A549 (cell line): Measurements from ENCODE around the gene HS6ST2. TPM values are rescaled to one million over a fixed set of nuclear protein-coding genes. Genes with fewer than 3 reads are reported as not detected.

Experiments
- ATAC-seq, 2 experiments: fragments of 200-7000 bp in 1 of 2; fragments of >200 bp in 1 of 2; cut with Nextera tagmentation in 1 of 2; cut with Tn5 transposase in 1 of 2; 3 replicates each; pipeline versions ENCODE4 v1.8.0 to v1.9.1; 2018 to 2020; ENCODE audit warnings: mild to moderate bottlenecking in 1 of 2, moderate library complexity in 1 of 2
- CTCF ChIA-PET: fragments of 300-600 bp; sonication (Branson Sonifier 250); formaldehyde crosslinking; extraction: SDS; loops from one replicate; lab custom pipeline; 2021; ENCODE audit warnings: antibody characterized with exemption, inconsistent platforms; lab: Yijun Ruan, JAX
- POLR2A ChIA-PET: fragments of 350-600 bp; formaldehyde crosslinking; extraction: SDS; loops from one replicate; lab custom pipeline; 2021; ENCODE audit warnings: antibody characterized with exemption, inconsistent platforms; lab: Yijun Ruan, JAX
- DNase-seq, 2 experiments: peaks; one replicate each; pipeline versions ENCODE4 v3.0.0 to v3.0.0-alpha.2; 2011 to 2016; ENCODE audit warnings: low read depth in 1 of 2, low spot score in 1 of 2
- FAIRE-seq: peaks from 2 replicates; lab custom pipeline; 2011; peaks lifted over from hg19 to GRCh38; lab: Jason Lieb, UNC
- H3K27ac ChIP-seq, 2 experiments: fragments of >200 bp; sonication (Bioruptor Twin); formaldehyde crosslinking; 3 replicates each; pipeline ENCODE4 v1.5.1; 2016 to 2017
- H3K4me1 ChIP-seq: fragments of >200 bp; sonication (Bioruptor Twin); formaldehyde crosslinking; 3 replicates; pipeline ENCODE4 v1.6.1; 2016
- H3K4me2 ChIP-seq: fragments of >200 bp; sonication (Bioruptor Twin); formaldehyde crosslinking; 3 replicates; pipeline ENCODE4 v1.6.1; 2016
- H3K4me3 ChIP-seq: fragments of >200 bp; sonication (Bioruptor Twin); formaldehyde crosslinking; 3 replicates; pipeline ENCODE4 v1.5.1; 2016
- H3K9me3 ChIP-seq: fragments of >200 bp; sonication (Bioruptor Twin); formaldehyde crosslinking; 3 replicates; pipeline ENCODE4 v1.6.1; 2016
- BCL3 ChIP-seq: fragments of >200 bp; sonication (Bioruptor Twin); formaldehyde crosslinking; IDR thresholded peaks from 3 replicates; pipeline ENCODE4 v1.6.1; 2016
- CBX8 ChIP-seq: fragments of 200-600 bp; sonication (generic); IDR thresholded peaks from 2 replicates; pipeline ENCODE4 v1.6.1; 2016
- CHD4 ChIP-seq: fragments of 200-600 bp; sonication (generic); IDR thresholded peaks from 2 replicates; pipeline ENCODE4 v1.6.1; 2016; ENCODE audit warnings: antibody characterized with exemption, mild to moderate bottlenecking, borderline replicate concordance
- EHF ChIP-seq: fragments of 250-450 bp; sonication (Bioruptor Pico); IDR thresholded peaks from 2 replicates; pipeline ENCODE4 v1.5.0; 2020; ENCODE audit warnings: mild to moderate bottlenecking
- EHMT2 ChIP-seq: fragments of 200-600 bp; sonication (generic); IDR thresholded peaks from 2 replicates; pipeline ENCODE4 v1.6.1; 2016; ENCODE audit warnings: antibody characterized with exemption, low read depth, mild to moderate bottlenecking, moderate library complexity
- ELK1 ChIP-seq: fragments of 150-350 bp; IDR thresholded peaks from 2 replicates; pipeline ENCODE4 v1.6.1; 2014; ENCODE audit warnings: low read depth, mild to moderate bottlenecking, low read length
- ESRRA ChIP-seq: fragments of 150-350 bp; IDR thresholded peaks from 2 replicates; pipeline ENCODE4 v1.6.1; 2014; ENCODE audit warnings: mild to moderate bottlenecking, low read length, borderline replicate concordance
- FOSL2 ChIP-seq, 2 experiments: fragments of 450-650 bp in 1 of 2; fragments of >200 bp in 1 of 2; sonication (Bioruptor Twin) in 1 of 2; formaldehyde crosslinking; IDR thresholded peaks; 2 replicates each; pipeline versions ENCODE4 v1.5.0 to v1.6.1; 2016 to 2020; ENCODE audit warnings: mild to moderate bottlenecking in 1 of 2, moderate library complexity in 1 of 2
- GATA3 ChIP-seq: IDR thresholded peaks from 2 replicates; pipeline ENCODE4 v1.6.1; 2012; ENCODE audit warnings: borderline replicate concordance
- HEYL ChIP-seq: fragments of 250-450 bp; sonication (Bioruptor Pico); IDR thresholded peaks from 2 replicates; pipeline ENCODE4 v1.8.0; 2021; ENCODE audit warnings: mild to moderate bottlenecking, moderate library complexity
- HMGXB4 ChIP-seq: fragments of 250-450 bp; sonication (Bioruptor Pico); IDR thresholded peaks from 2 replicates; pipeline ENCODE4 v1.5.0; 2021; ENCODE audit warnings: mild to moderate bottlenecking, moderate library complexity, borderline replicate concordance
- HOXB13 ChIP-seq: fragments of 250-450 bp; sonication (Bioruptor Pico); IDR thresholded peaks from 2 replicates; pipeline ENCODE4 v1.5.0; 2020; ENCODE audit warnings: low read depth, mild to moderate bottlenecking, moderate library complexity
- KDM5A ChIP-seq: fragments of 200-600 bp; sonication (generic); IDR thresholded peaks from 2 replicates; pipeline ENCODE4 v1.6.1; 2016; ENCODE audit warnings: antibody characterized with exemption, mild to moderate bottlenecking
- MYC ChIP-seq: IDR thresholded peaks from 2 replicates; pipeline ENCODE4 v1.6.1; 2012; ENCODE audit warnings: mild to moderate bottlenecking, inconsistent platforms, low read length, improper control_type of control experiment, borderline replicate concordance
- NFE2L2 ChIP-seq: fragments of 150-350 bp; conservative IDR thresholded peaks from 2 replicates; pipeline ENCODE4 v1.6.1; 2014; ENCODE audit warnings: low read length
- PBX3 ChIP-seq: IDR thresholded peaks from 2 replicates; pipeline ENCODE4 v1.6.1; 2012
- RFX5 ChIP-seq: fragments of 450-650 bp; IDR thresholded peaks from 2 replicates; pipeline ENCODE4 v1.7.1; 2014; ENCODE audit warnings: antibody characterized with exemption, mild to moderate bottlenecking, moderate library complexity
- SMC3 ChIP-seq: fragments of >200 bp; sonication (Bioruptor Twin); formaldehyde crosslinking; IDR thresholded peaks from 3 replicates; pipeline ENCODE4 v1.6.1; 2018; ENCODE audit warnings: inconsistent platforms
- SREBF2 ChIP-seq: fragments of 450-650 bp; IDR thresholded peaks from 2 replicates; pipeline ENCODE4 v1.6.1; 2014; ENCODE audit warnings: mild to moderate bottlenecking, moderate library complexity
- TFCP2L1 ChIP-seq: fragments of 250-450 bp; sonication (Bioruptor Pico); IDR thresholded peaks from 2 replicates; pipeline ENCODE4 v1.5.0; 2021; ENCODE audit warnings: mild to moderate bottlenecking
- ZC3H11A ChIP-seq: fragments of 450-650 bp; IDR thresholded peaks from 2 replicates; pipeline ENCODE4 v1.6.1; 2014; ENCODE audit warnings: antibody characterized with exemption, mild to moderate bottlenecking
- ZFP36 ChIP-seq: fragments of 450-650 bp; IDR thresholded peaks from 2 replicates; pipeline ENCODE4 v1.6.1; 2014; ENCODE audit warnings: borderline replicate concordance; ENCODE audit not compliant: partially characterized antibody
- ZNF302 ChIP-seq: fragments of 250-450 bp; sonication (Bioruptor Pico); IDR thresholded peaks from 2 replicates; pipeline ENCODE4 v1.9.0; 2021; ENCODE audit warnings: inconsistent platforms, mild to moderate bottlenecking, moderate library complexity
- WGBS: methylation state at CpG from one replicate; pipeline ENCODE4 v1.1.6; 2017; ENCODE audit errors: missing lambda C conversion rate; 5-methylcytosine and 5-hydroxymethylcytosine counted together
- polyA plus RNA-seq, 4 experiments: library from polyadenylated mRNA; depleted of rRNA in 3 of 4; stranded (reverse); fragments of >200 nt; fragmentation: RNase III in 1 of 4; extraction: RNeasy Plus Mini Kit Qiagen cat#74134 plus additional on column Dnase treatment in 1 of 4; gene quantifications; 2 replicates in 3 of 4; 3 replicates in 1 of 4; pipeline ENCODE4 v1.2.3, GENCODE V29; 2011 to 2017

HS6ST2 gene
- polyA plus RNA-seq, 2 of the 4 experiments (the other 2 are of a cell fraction), result 0.01 to 0.04 TPM

- peak overlapping the region; percentile 23; the same call in 1 of the 3 replicates for H3K4me2 ChIP-seq
- ChIA-PET CTCF (no interaction called here), POLR2A (no interaction called here)
- no peak overlapping the region for H3K27ac ChIP-seq
- ATAC-seq (no peak), FAIRE-seq (no peak), DNase-seq (no peak)
- 28% methylated on average over 6 of the region's 6 CpGs for WGBS
- no peak for TF ChIP-seq FOSL2 (IDR thresholded peaks at IDR 0.05)
- no peak for TF ChIP-seq FOSL2 (CRISPR knock-in tag; IDR thresholded peaks at IDR 0.05)
- no peak for TF ChIP-seq ZFP36
- TF ChIP-seq ZC3H11A, result no peak
- TF ChIP-seq TFCP2L1, result no peak
- TF ChIP-seq SREBF2, result no peak
- TF ChIP-seq SMC3, result no peak
- TF ChIP-seq ELK1, result no peak
- TF ChIP-seq EHMT2, result no peak
- TF ChIP-seq KDM5A, result no peak
- TF ChIP-seq PBX3, result no peak
- TF ChIP-seq HOXB13 (CRISPR knock-in tag), result no peak
- TF ChIP-seq CHD4, result no peak
- no peak for TF ChIP-seq ZNF302 (CRISPR knock-in tag)
- TF ChIP-seq EHF, result no peak
- H3K4me1 ChIP-seq, result no peaks in the 10 kb centered on the region
- H3K4me3 ChIP-seq, result no peak overlapping the region
- H3K9me3 ChIP-seq, result no peaks in the 10 kb centered on the region
Observed at GRCh38 chrX:132855780-132856341, 102.6 kb downstream of the HS6ST2 start.

DNA sequence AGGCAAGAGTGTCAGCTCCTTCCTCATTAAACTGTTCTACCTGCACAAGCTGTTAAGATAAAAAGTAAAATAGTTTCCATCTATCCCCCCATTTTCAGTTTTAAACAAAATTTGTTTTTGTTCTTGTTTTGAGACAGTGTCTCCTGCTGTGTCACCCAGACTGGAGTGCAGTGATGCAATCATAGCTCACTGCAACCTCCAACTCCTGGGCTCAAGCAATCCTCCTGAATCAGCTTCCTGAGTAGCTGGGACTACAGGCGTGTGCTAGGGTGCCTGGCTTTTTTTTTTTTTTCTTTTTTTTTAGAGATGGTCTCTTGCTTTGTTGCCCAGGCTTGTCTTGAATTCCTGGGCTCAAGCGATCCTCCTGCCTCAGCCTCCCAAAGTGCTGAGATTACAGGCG lies 105.4 kb downstream of the HS6ST2 start:
- Histone ChIP-seq H3K9me3 (no peaks in the 10 kb centered on the region), H3K27ac (no peak overlapping the region)
- CTCF ChIA-PET, result no interaction called here
- WGBS, result 13% methylated on average over 3 of the region's 3 CpGs
- POLR2A ChIA-PET, result no interaction called here
- FAIRE-seq, result no peak
- TF ChIP-seq HOXB13 (CRISPR knock-in tag), result no peak
- TF ChIP-seq BCL3, result no peak
- TF ChIP-seq ESRRA, result no peak
- TF ChIP-seq NFE2L2, result no peak
- TF ChIP-seq, all 56 proteins: peak for 0
- DNase-seq (no peak), ATAC-seq (no peak)
- Histone ChIP-seq H3K4me3 (no peak overlapping the region), H3K4me2 (no peak overlapping the region), H3K4me1 (no peaks in the 10 kb centered on the region)

DNA sequence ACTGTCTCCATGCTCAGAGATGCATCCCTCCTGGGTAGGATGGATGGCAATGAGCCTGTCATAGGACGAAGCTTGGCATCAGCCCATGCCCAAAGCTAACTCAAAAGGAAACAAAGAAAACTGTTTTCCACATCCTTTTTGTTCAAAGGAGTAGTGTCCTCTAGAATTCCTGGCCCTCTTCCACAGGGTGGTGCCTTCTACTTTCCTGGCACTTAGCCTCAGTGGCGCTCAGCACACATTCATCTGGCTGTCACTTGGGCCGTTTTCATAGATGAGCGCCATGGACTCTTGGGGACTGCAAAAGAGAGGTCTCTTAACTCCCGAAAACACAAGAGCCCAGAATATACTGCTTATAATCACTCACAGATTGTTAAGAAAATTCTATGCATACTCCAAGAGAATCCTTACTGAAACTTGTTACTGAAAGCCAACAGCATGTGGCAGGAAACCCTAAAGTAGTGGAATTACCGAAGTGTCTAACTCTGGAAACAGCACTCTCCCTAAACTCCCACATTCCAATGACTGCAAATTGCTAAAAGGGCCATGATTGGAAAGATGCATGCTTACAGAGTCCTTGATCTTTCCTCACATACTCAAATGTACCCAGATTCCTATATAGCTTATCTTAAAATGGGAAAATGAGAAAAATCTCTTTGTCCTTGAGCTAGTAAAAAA lies 110.0 kb downstream of the HS6ST2 start:
- no peak for TF ChIP-seq CBX8
- no peak for TF ChIP-seq RFX5
- no peak for TF ChIP-seq HEYL
- no peak for TF ChIP-seq CHD4
- no peak for TF ChIP-seq GATA3
- no peak for TF ChIP-seq FOSL2 (IDR thresholded peaks at IDR 0.05)
- TF ChIP-seq FOSL2 (CRISPR knock-in tag; IDR thresholded peaks at IDR 0.05), result no peak
- TF ChIP-seq HMGXB4 (CRISPR knock-in tag), result no peak
- no peak for TF ChIP-seq MYC
- no peak for TF ChIP-seq PBX3
- TF ChIP-seq ZNF302 (CRISPR knock-in tag), result no peak
- TF ChIP-seq HOXB13 (CRISPR knock-in tag), result no peak
- ChIA-PET POLR2A (no interaction called here), CTCF (no interaction called here)
- no peaks in the 10 kb centered on the region for H3K9me3 ChIP-seq
- H3K4me3 ChIP-seq, result no peak overlapping the region
- no peaks in the 10 kb centered on the region for H3K4me1 ChIP-seq
- ATAC-seq (no peak), FAIRE-seq (no peak), DNase-seq (no peak)
- WGBS, result 3% methylated on average over 6 of the region's 6 CpGs
- H3K4me2 ChIP-seq, result no peak overlapping the region
- H3K27ac ChIP-seq, result no peak overlapping the region
